Smooth muscle cell (in vitro differentiated cells): ENCODE results near the gene MTOR. TPM values are rescaled to one million over a fixed set of nuclear protein-coding genes. Genes with fewer than 3 reads are reported as not detected.

Experiments
- DNase-seq: peaks from one replicate; lab custom pipeline; 2025; ENCODE audit not compliant: unreplicated experiment; lab: John Stamatoyannopoulos, UW
- H2AFZ ChIP-seq: fragments of 200-600 bp; sonication (generic); 2 replicates; pipeline ENCODE4 v1.6.0; 2016; ENCODE audit warnings: antibody characterized with exemption, low read depth, mild to moderate bottlenecking
- H3F3A ChIP-seq: fragments of 200-600 bp; sonication (generic); 2 replicates; pipeline ENCODE4 v1.6.0; 2017; ENCODE audit warnings: antibody characterized with exemption, low read depth
- H3K27ac ChIP-seq: fragments of 200-600 bp; sonication (generic); 2 replicates; pipeline ENCODE4 v1.5.1; 2016; ENCODE audit warnings: low read depth, mild to moderate bottlenecking
- H3K27me3 ChIP-seq: fragments of 200-600 bp; sonication (generic); 2 replicates; pipeline ENCODE4 v1.6.1; 2016; ENCODE audit warnings: low read depth, mild to moderate bottlenecking
- H3K36me3 ChIP-seq: fragments of 200-600 bp; sonication (generic); 2 replicates; pipeline ENCODE4 v1.5.1; 2016; ENCODE audit warnings: low read depth
- H3K4me1 ChIP-seq: fragments of 200-600 bp; sonication (generic); 2 replicates; pipeline ENCODE4 v1.5.1; 2016; ENCODE audit warnings: low read depth
- H3K4me2 ChIP-seq: fragments of 200-600 bp; sonication (generic); 2 replicates; pipeline ENCODE4 v1.6.0; 2016; ENCODE audit warnings: mild to moderate bottlenecking
- H3K4me3 ChIP-seq: fragments of 200-600 bp; sonication (generic); 2 replicates; pipeline ENCODE4 v1.5.1; 2016; ENCODE audit warnings: mild to moderate bottlenecking
- H3K79me2 ChIP-seq: fragments of 200-600 bp; sonication (generic); 2 replicates; pipeline ENCODE4 v1.6.0; 2016; ENCODE audit warnings: low read depth, mild to moderate bottlenecking
- H3K9ac ChIP-seq: fragments of 200-600 bp; sonication (generic); 2 replicates; pipeline ENCODE4 v1.6.0; 2016; ENCODE audit warnings: low read depth
- H3K9me3 ChIP-seq: fragments of 200-600 bp; sonication (generic); replicated peaks from 2 replicates; pipeline ENCODE4 v1.5.1; 2016; ENCODE audit warnings: low read depth
- H4K20me1 ChIP-seq: fragments of 200-600 bp; sonication (generic); 2 replicates; pipeline ENCODE4 v1.6.0; 2016; ENCODE audit warnings: low read depth
- CTCF ChIP-seq: fragments of 200-600 bp; sonication (generic); IDR thresholded peaks from 2 replicates; pipeline ENCODE4 v1.5.1; 2017; ENCODE audit warnings: borderline replicate concordance, mild to moderate bottlenecking, antibody characterized with exemption; ENCODE audit not compliant: insufficient read depth, poor library complexity, severe bottlenecking
- WGBS: methylation state at CpG from one replicate; pipeline ENCODE4 v1.1.7; 2016; ENCODE audit warnings: low lambda C conversion rate; 5-methylcytosine and 5-hydroxymethylcytosine counted together
- polyA plus RNA-seq: library from polyadenylated mRNA; unstranded; fragments of >200 nt; fragmentation: Nextera tagmentation; extraction: Ambion mirVana; gene quantifications from 2 replicates; pipeline ENCODE4 v1.2.1, GENCODE V29; 2016
- small RNA-seq: library from RNA; depleted of rRNA; stranded (forward); fragments of <200 nt; gene quantifications from one replicate; pipeline ENCODE3, GENCODE V24; 2014
- total RNA-seq: library from RNA; depleted of rRNA; stranded (reverse); fragments of >200 nt; gene quantifications from 2 replicates; pipeline ENCODE4 v1.2.3, GENCODE V29; 2014

Gene MTOR
- total and polyA plus RNA-seq, 2 experiments from 2014 or later: 11.2 to 26.8 TPM

GRCh38 chr1:11058595-11059154, 203.7 kb downstream of the MTOR start:
- H3K4me1 ChIP-seq: peaks cover 12% of the 10 kb centered on the region
- WGBS: 56% methylated on average over 20 of the region's 28 CpGs
- H3K36me3 ChIP-seq: no peaks in the 10 kb centered on the region
- TF ChIP-seq CTCF: no peak
- peak overlapping the region; percentile 99 for H3K4me2 ChIP-seq
- H3K79me2 ChIP-seq: peaks cover 26% of the 10 kb centered on the region
- H4K20me1 ChIP-seq: no peaks in the 10 kb centered on the region
- peak overlapping the region; percentile 62 for H3K9ac ChIP-seq
- H3K4me3 ChIP-seq: peak overlapping the region; percentile 91
- no peaks in the 10 kb centered on the region for H3K9me3 ChIP-seq
- peaks cover 9% of the 10 kb centered on the region for H3F3A ChIP-seq
- H3K27me3 ChIP-seq: no peaks in the 10 kb centered on the region
- peak overlapping the region; percentile 81 for H2AFZ ChIP-seq
- H3K27ac ChIP-seq: no peak overlapping the region
- DNase-seq: no peak

GRCh38 chr1:11058026-11058425, 204.3 kb downstream of the MTOR start:
- Histone ChIP-seq H3K4me2 (no peak overlapping the region), H3K4me3 (no peak overlapping the region), H3K27me3 (no peaks in the 10 kb centered on the region), H3K36me3 (no peaks in the 10 kb centered on the region), H3K4me1 (peaks cover 12% of the 10 kb centered on the region), H4K20me1 (no peaks in the 10 kb centered on the region), H3K9me3 (no peaks in the 10 kb centered on the region), H3F3A (peaks cover 9% of the 10 kb centered on the region), H3K9ac (no peak overlapping the region), H2AFZ (no peak overlapping the region), H3K27ac (no peak overlapping the region), H3K79me2 (peaks cover 26% of the 10 kb centered on the region)
- no peak for TF ChIP-seq CTCF
- 98% methylated on average over 14 of the region's 14 CpGs for WGBS
- no peak for DNase-seq

- Histone ChIP-seq H3K4me3 (no peak overlapping the region), H3K79me2 (peaks cover 26% of the 10 kb centered on the region), H3K27me3 (no peaks in the 10 kb centered on the region), H3K4me1 (peaks cover 12% of the 10 kb centered on the region), H3F3A (peaks cover 12% of the 10 kb centered on the region), H3K9ac (no peak overlapping the region), H3K36me3 (no peaks in the 10 kb centered on the region), H3K27ac (no peak overlapping the region), H2AFZ (no peak overlapping the region), H4K20me1 (no peaks in the 10 kb centered on the region), H3K4me2 (no peak overlapping the region), H3K9me3 (no peaks in the 10 kb centered on the region)
- 95% methylated on average over 8 of the region's 8 CpGs for WGBS
- TF ChIP-seq CTCF: no peak
- DNase-seq: no peak
Measured at GRCh38 chr1:11057477-11057876, 204.9 kb downstream of the MTOR start.

Small RNA genes lying within 50 kb of the gene (small RNA-seq; reads per million reads assigned to genes)
- gene RNU6-291P: not detected
- not detected for gene RNU6-537P
- gene RPL39P6: not detected

Other genes with a start within 250 kb of the MTOR start
- 69.7 and 105 TPM in 2 replicates for gene TARDBP, start 249.9 kb downstream of the MTOR start, total RNA-seq
- 90.6 and 103 TPM in 2 replicates for gene TARDBP, start 249.9 kb downstream of the MTOR start, polyA plus RNA-seq
- not detected in 2 replicates for gene MASP2, start 215.3 kb downstream of the MTOR start, total RNA-seq
- 0.26 and 0.35 TPM in 2 replicates for gene MASP2, start 215.3 kb downstream of the MTOR start, polyA plus RNA-seq
- 30.7 and 43.9 TPM in 2 replicates for gene SRM, start 202.5 kb downstream of the MTOR start, total RNA-seq
- 294 and 355 TPM in 2 replicates for gene SRM, start 202.5 kb downstream of the MTOR start, polyA plus RNA-seq
- 59.2 and 59.9 TPM in 2 replicates for gene EXOSC10, start 162.7 kb downstream of the MTOR start, total RNA-seq
- 49.2 and 68.1 TPM in 2 replicates for gene EXOSC10, start 162.7 kb downstream of the MTOR start, polyA plus RNA-seq
- gene ANGPTL7, start 73.2 kb downstream of the MTOR start, total RNA-seq: 0.22 TPM in 1 of 2 replicates, not detected in the other
- gene ANGPTL7, start 73.2 kb downstream of the MTOR start, polyA plus RNA-seq: 0.31 and 0.40 TPM in 2 replicates
- 4.7 and 5.8 TPM in 2 replicates for gene UBIAD1, start 10.6 kb upstream of the MTOR start, total RNA-seq
- 7.9 and 12.7 TPM in 2 replicates for gene UBIAD1, start 10.6 kb upstream of the MTOR start, polyA plus RNA-seq
- 1.0 TPM in 1 of 2 replicates, not detected in the other for gene DISP3, start 216.6 kb upstream of the MTOR start, total RNA-seq
- 0.17 and 0.27 TPM in 2 replicates for gene DISP3, start 216.6 kb upstream of the MTOR start, polyA plus RNA-seq